Thyroid gland (tissue), 4 donors: ENCODE data around the gene TNF. TPM values are rescaled to one million over a fixed set of nuclear protein-coding genes. Genes with fewer than 3 reads are reported as not detected.

Experiments
- DNase-seq, 2 donors: peaks; one replicate each; pipeline ENCODE4 v3.0.0-alpha.2; 2019
- H3K27ac ChIP-seq, 3 donors: fragments of 200-600 bp; sonication (generic); 1 replicate in 2 of 3; 2 replicates in 1 of 3; pipeline ENCODE4 v1.5.1; 2016 to 2019; ENCODE audit warnings: mild to moderate bottlenecking in 1 of 3, moderate library complexity in 1 of 3
- H3K27me3 ChIP-seq: fragments of 200-600 bp; sonication (generic); one replicate; pipeline ENCODE4 v1.5.1; 2019
- H3K36me3 ChIP-seq, 2 donors: fragments of 200-600 bp; sonication (generic); one replicate each; pipeline ENCODE4 v1.5.1; 2016 to 2019
- H3K4me1 ChIP-seq, 2 donors: fragments of 200-600 bp; sonication (generic); one replicate each; pipeline ENCODE4 v1.5.1; 2017 to 2019
- H3K4me3 ChIP-seq, 3 donors: fragments of 200-600 bp; sonication (generic); replicated peaks in 1 of 3; 1 replicate in 2 of 3; 2 replicates in 1 of 3; pipeline ENCODE4 v1.5.1; 2016; ENCODE audit warnings: mild to moderate bottlenecking in 1 of 3
- H3K9me3 ChIP-seq: fragments of 200-600 bp; sonication (generic); one replicate; pipeline ENCODE4 v1.5.1; 2017
- CTCF ChIP-seq, 6 experiments: fragments of 200-600 bp in 3 of 6; fragments of 450-650 bp in 3 of 6; sonication (generic) in 3 of 6; IDR thresholded peaks; one replicate each; pipeline ENCODE4 v1.5.1; 2016 to 2019; ENCODE audit warnings: antibody characterized with exemption in 6 of 6, mild to moderate bottlenecking in 2 of 6, inconsistent platforms in 1 of 6, moderate library complexity in 1 of 6
- POLR2A ChIP-seq, 2 donors: fragments of 450-650 bp; IDR thresholded peaks; one replicate each; pipeline ENCODE4 v1.6.1; 2017; ENCODE audit warnings: antibody characterized with exemption in 2 of 2, mild to moderate bottlenecking in 2 of 2, moderate library complexity in 1 of 2
- WGBS, 2 donors: methylation state at CpG; one replicate each; pipeline ENCODE4 v1.1.5; 2017; 5-methylcytosine and 5-hydroxymethylcytosine counted together
- intact Hi-C: fragments of 100-400 bp; cut with DNase I; formaldehyde crosslinking; loops from one replicate; pipeline ENCODE4 v1.15.1; 2023
- total RNA-seq, 4 donors: library from RNA; depleted of rRNA; stranded (reverse); fragments of >200 nt; gene quantifications; one replicate each; pipeline ENCODE4 v1.2.3, GENCODE V29; 2016

TNF gene
- total RNA-seq, 4 donors from 2014 or later = 0.42 TPM; not detected in 3

GRCh38 chr6:31585491-31585890 lies 10.1 kb downstream of the TNF start:
- intact Hi-C loops = no loop called here
- H3K4me3 ChIP-seq = no peak overlapping the region
- H3K27me3 ChIP-seq = no peaks in the 10 kb centered on the region
- H3K4me1 ChIP-seq = peaks cover 10 to 12% of the 10 kb centered on the region in 2 donors
- 52 to 57% methylated on average over 2 of the region's 2 CpGs for WGBS, 2 donors
- no peak overlapping the region for H3K27ac ChIP-seq
- H3K9me3 ChIP-seq = no peaks in the 10 kb centered on the region
- no peak for DNase-seq
- TF ChIP-seq CTCF (IDR thresholded peaks at IDR 0.05) (no peak), POLR2A (IDR thresholded peaks at IDR 0.05) (no peak)
- no peaks in the 10 kb centered on the region for H3K36me3 ChIP-seq

GRCh38 chr6:31586008-31586407 lies 10.6 kb downstream of the TNF start, which contains the start of gene LST1:
Gene LST1, plus strand, starts transcription at chr6:31586277. Its CDS starts 1,023 bp downstream, at chr6:31587300.
- Histone ChIP-seq H3K4me3 (no peak within 1 kb of the TSS), H3K27ac (no peak within 1 kb of the TSS), H3K9me3 (no peaks in the 10 kb centered on the region), H3K27me3 (no peaks in the 10 kb centered on the region), H3K36me3 (no peaks in the 10 kb centered on the region), H3K4me1 (peaks cover 7 to 12% of the 10 kb centered on the region in 2 donors)
- 71 to 75% methylated on average over 1 of the region's 1 CpG for WGBS, 2 donors
- intact Hi-C loops = no loop called here
- TF ChIP-seq POLR2A (IDR thresholded peaks at IDR 0.05) (no peak), CTCF (IDR thresholded peaks at IDR 0.05) (no peak)
- no peak for DNase-seq

DNA sequence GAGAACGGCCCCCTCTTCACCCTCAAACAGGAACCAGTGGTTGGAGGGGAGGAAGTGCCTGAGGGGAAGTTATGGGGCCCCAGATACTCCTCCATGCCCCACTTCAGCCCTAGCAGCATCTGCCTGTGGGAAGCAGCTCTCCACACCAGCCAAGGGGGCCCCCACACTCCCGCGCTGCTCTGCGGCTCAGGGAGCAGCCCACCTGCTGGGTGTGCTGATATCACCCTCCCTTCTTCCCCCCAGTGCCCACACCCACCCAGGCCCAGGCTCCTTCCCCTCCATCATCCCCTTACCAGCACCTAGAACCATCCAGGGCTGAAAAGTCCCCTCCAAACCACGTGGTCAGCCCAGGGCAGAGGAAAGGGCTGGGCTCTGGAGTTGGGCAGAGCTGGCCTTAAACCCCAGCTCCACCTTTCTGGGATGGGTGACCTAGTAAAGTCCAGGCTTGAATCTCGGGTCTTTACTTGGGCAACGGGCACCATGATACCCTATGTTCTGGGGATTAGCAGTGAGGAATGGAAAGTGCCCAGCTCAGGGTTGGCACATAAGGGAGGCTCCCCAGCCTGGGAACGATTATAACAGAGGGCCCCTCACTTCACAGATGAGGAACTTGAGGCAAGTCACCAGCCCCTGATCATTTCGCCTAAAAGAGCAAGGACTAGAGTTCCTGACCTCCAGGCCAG lies 11.4 kb downstream of the TNF start:
- WGBS, 2 donors = 63 to 70% methylated on average over 8 to 9 of the region's 9 CpGs
- no peak overlapping the region for H3K4me3 ChIP-seq
- peaks cover 2 to 8% of the 10 kb centered on the region in 2 donors for H3K4me1 ChIP-seq
- no peak overlapping the region for H3K27ac ChIP-seq
- no peak for DNase-seq
- TF ChIP-seq POLR2A (IDR thresholded peaks at IDR 0.05) (no peak), CTCF (IDR thresholded peaks at IDR 0.05) (no peak)
- intact Hi-C loops = no loop called here
- no peaks in the 10 kb centered on the region for H3K27me3 ChIP-seq
- no peaks in the 10 kb centered on the region for H3K36me3 ChIP-seq
- no peaks in the 10 kb centered on the region for H3K9me3 ChIP-seq

DNA sequence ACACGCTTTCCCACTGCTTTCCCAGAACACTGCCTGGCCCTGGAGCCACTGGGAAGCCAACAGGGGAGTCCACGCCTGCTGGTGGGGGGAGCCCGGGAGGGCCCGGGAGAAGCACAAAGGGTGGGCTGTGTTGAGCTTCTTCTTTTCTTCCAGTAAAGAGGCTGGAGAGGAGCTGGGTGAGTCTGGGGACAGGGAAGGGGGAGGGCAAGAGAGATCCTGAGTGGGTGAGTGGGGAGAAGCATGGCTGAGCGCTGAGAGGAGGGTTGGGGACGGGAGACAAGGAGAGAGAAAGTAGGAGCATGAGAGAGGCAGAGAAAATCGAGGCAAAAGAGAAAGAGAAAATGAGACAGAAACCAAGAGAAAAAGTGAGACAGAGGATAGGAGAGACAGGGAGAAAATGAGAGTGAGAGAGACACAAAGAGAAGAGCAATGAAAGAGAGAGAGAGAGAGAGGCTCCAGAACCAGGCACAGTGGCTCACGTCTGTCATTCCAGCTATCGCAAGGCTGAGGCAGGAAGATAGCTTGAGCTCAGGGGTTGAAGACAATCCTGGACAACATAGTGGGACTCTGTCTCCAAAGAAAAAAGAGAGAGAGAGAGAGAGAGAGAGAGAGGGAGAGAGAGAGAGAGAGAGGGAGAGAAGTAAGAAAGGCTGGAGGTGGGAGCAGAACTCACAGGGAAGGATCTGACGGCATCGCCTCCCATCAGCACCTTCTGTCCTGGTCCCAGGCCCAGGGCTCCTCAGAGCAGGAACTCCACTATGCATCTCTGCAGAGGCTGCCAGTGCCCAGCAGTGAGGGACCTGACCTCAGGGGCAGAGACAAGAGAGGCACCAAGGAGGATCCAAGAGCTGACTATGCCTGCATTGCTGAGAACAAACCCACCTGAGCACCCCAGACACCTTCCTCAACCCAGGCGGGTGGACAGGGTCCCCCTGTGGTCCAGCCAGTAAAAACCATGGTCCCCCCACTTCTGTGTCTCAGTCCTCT lies 12.7 kb downstream of the TNF start:
- 55 to 61% methylated on average over 11 to 12 of the region's 12 CpGs for WGBS, 2 donors
- H3K4me3 ChIP-seq = no peak overlapping the region
- H3K27ac ChIP-seq = no peak overlapping the region
- DNase-seq = no peak
- H3K4me1 ChIP-seq = no peaks in the 10 kb centered on the region
- no peaks in the 10 kb centered on the region for H3K36me3 ChIP-seq
- intact Hi-C loops = no loop called here
- no peaks in the 10 kb centered on the region for H3K9me3 ChIP-seq
- H3K27me3 ChIP-seq = no peaks in the 10 kb centered on the region
- TF ChIP-seq CTCF (IDR thresholded peaks at IDR 0.05) (no peak), POLR2A (IDR thresholded peaks at IDR 0.05) (no peak)
